Measurements from ENCODE around the gene SPEF1. TPM values are rescaled to one million over a fixed set of nuclear protein-coding genes. Genes with fewer than 3 reads are reported as not detected.

Gene SPEF1
- total RNA-seq, 1 donor: under 0.01 TPM

GRCh38 chr20:3777716-3778629 is 3.3 kb downstream of the SPEF1 start:
- peaks cover 16% of the 10 kb centered on the region for H3K4me1 ChIP-seq (ENCODE audit: insufficient read depth, low read length)
- no peak for TF ChIP-seq CTCF (IDR thresholded peaks at IDR 0.05; ENCODE audit: extremely low read depth, low read depth, low read length)
- H3K9me3 ChIP-seq (ENCODE audit: low read depth, low read length): no peaks in the 10 kb centered on the region
- H4K20me1 ChIP-seq (ENCODE audit: insufficient read depth, low read length): peaks cover 11% of the 10 kb centered on the region
- H3K27me3 ChIP-seq (ENCODE audit: insufficient read depth, low read length): peaks cover 6% of the 10 kb centered on the region
- H3K79me2 ChIP-seq (ENCODE audit: insufficient read depth, low read length): peaks cover 3% of the 10 kb centered on the region
- H3K27ac ChIP-seq (ENCODE audit: low read depth, low read length): no peak overlapping the region
- peak; percentile 97 for DNase-seq (ENCODE audit: insufficient read length, low spot score, missing footprints)
- peak overlapping the region; percentile 78 for H3K4me3 ChIP-seq (ENCODE audit: insufficient read depth, low read length)
- H3K4me2 ChIP-seq (ENCODE audit: insufficient read depth, low read length): peak overlapping the region; percentile 94
- H2AFZ ChIP-seq (ENCODE audit: low read length): peak overlapping the region; percentile 98
- no peaks in the 10 kb centered on the region for H3K36me3 ChIP-seq (ENCODE audit: insufficient read depth, low read length)

- H4K20me1 ChIP-seq (ENCODE audit: insufficient read depth, low read length): peaks cover 5% of the 10 kb centered on the region
- H3K27me3 ChIP-seq (ENCODE audit: insufficient read depth, low read length): peaks cover 6% of the 10 kb centered on the region
- H3K4me3 ChIP-seq (ENCODE audit: insufficient read depth, low read length): peak overlapping the region; percentile 78
- no peaks in the 10 kb centered on the region for H3K9me3 ChIP-seq (ENCODE audit: low read depth, low read length)
- no peaks in the 10 kb centered on the region for H3K36me3 ChIP-seq (ENCODE audit: insufficient read depth, low read length)
- no peak overlapping the region for H3K27ac ChIP-seq (ENCODE audit: low read depth, low read length)
- H3K4me2 ChIP-seq (ENCODE audit: insufficient read depth, low read length): peak overlapping the region; percentile 94
- H2AFZ ChIP-seq (ENCODE audit: low read length): peak overlapping the region; percentile 98
- TF ChIP-seq CTCF (IDR thresholded peaks at IDR 0.05; ENCODE audit: extremely low read depth, low read depth, low read length): no peak
- no peak for DNase-seq (ENCODE audit: insufficient read length, low spot score, missing footprints)
- no peaks in the 10 kb centered on the region for H3K79me2 ChIP-seq (ENCODE audit: insufficient read depth, low read length)
- H3K4me1 ChIP-seq (ENCODE audit: insufficient read depth, low read length): peaks cover 16% of the 10 kb centered on the region
These were observed 3.9 kb downstream of the SPEF1 start for GRCh38 chr20:3777381-3777715.

- H2AFZ ChIP-seq (ENCODE audit: low read length): no peak overlapping the region
- DNase-seq (ENCODE audit: insufficient read length, low spot score, missing footprints): peak; percentile 45
- H3K79me2 ChIP-seq (ENCODE audit: insufficient read depth, low read length): no peaks in the 10 kb centered on the region
- no peak for TF ChIP-seq CTCF (IDR thresholded peaks at IDR 0.05; ENCODE audit: extremely low read depth, low read depth, low read length)
- peaks cover 6% of the 10 kb centered on the region for H3K27me3 ChIP-seq (ENCODE audit: insufficient read depth, low read length)
- H3K27ac ChIP-seq (ENCODE audit: low read depth, low read length): no peak overlapping the region
- H3K4me1 ChIP-seq (ENCODE audit: insufficient read depth, low read length): peaks cover 11% of the 10 kb centered on the region
- no peaks in the 10 kb centered on the region for H3K9me3 ChIP-seq (ENCODE audit: low read depth, low read length)
- H3K4me3 ChIP-seq (ENCODE audit: insufficient read depth, low read length): no peak overlapping the region
- no peak overlapping the region for H3K4me2 ChIP-seq (ENCODE audit: insufficient read depth, low read length)
- no peaks in the 10 kb centered on the region for H3K36me3 ChIP-seq (ENCODE audit: insufficient read depth, low read length)
- H4K20me1 ChIP-seq (ENCODE audit: insufficient read depth, low read length): no peaks in the 10 kb centered on the region
These were observed 5.7 kb downstream of the SPEF1 start for GRCh38 chr20:3775457-3776108.

GRCh38 chr20:3771552-3772058 is 9.6 kb downstream of the SPEF1 start:
- H3K27ac ChIP-seq (ENCODE audit: low read depth, low read length): no peak overlapping the region
- H3K4me2 ChIP-seq (ENCODE audit: insufficient read depth, low read length): no peak overlapping the region
- no peak overlapping the region for H3K4me3 ChIP-seq (ENCODE audit: insufficient read depth, low read length)
- H3K4me1 ChIP-seq (ENCODE audit: insufficient read depth, low read length): peaks cover 30% of the 10 kb centered on the region
- no peaks in the 10 kb centered on the region for H3K9me3 ChIP-seq (ENCODE audit: low read depth, low read length)
- H2AFZ ChIP-seq (ENCODE audit: low read length): no peak overlapping the region
- H3K27me3 ChIP-seq (ENCODE audit: insufficient read depth, low read length): no peaks in the 10 kb centered on the region
- H3K36me3 ChIP-seq (ENCODE audit: insufficient read depth, low read length): no peaks in the 10 kb centered on the region
- H4K20me1 ChIP-seq (ENCODE audit: insufficient read depth, low read length): no peaks in the 10 kb centered on the region
- peaks cover 9% of the 10 kb centered on the region for H3K79me2 ChIP-seq (ENCODE audit: insufficient read depth, low read length)
- no peak for DNase-seq (ENCODE audit: insufficient read length, low spot score, missing footprints)
- no peak for TF ChIP-seq CTCF (IDR thresholded peaks at IDR 0.05; ENCODE audit: extremely low read depth, low read depth, low read length)
